HG03558 (cell line): ENCODE results near the gene HRAS.

Source experiments
- ATAC-seq: cut with Tn5 transposase; IDR thresholded peaks from one replicate; pipeline ENCODE4 v1.9.1; 2021; ENCODE audit warnings: moderate number of reproducible peaks; ENCODE audit not compliant: unreplicated experiment; ENCODE audit errors: extremely low read depth

HRAS gene

DNA sequence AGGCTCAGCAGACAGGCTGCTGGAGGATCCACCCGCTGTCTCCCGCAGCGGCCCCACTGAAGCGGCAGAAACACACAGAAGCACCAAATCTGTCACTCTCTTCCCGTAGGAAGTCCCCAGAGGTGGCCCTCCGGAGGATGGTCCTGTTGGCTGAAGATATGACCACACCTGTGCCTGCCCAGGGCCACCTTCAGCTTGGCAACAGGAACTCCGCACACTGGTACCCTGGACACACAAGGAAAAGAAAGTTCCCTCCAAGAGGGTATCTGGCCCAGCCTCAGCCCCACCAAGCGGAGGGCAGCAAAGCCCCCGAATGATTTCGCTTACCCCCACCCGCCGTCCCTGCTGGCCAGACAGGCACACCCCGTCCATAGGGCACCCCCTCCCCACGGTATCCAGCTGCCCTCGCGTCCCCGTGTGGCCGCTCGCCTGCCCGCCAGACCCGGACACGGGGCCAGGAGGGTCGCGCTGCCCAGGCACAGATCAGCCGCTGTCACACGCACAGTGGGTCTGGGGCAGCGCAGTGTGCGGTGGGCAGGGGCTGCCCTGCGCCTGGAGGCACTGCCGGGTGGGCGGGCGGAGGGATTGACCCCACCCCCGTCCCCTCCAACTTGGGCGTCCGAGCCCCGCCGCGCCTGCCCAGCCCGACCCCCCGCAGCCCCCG, 32.4 kb upstream of the HRAS start:
- peak; percentile 10 for ATAC-seq

DNA sequence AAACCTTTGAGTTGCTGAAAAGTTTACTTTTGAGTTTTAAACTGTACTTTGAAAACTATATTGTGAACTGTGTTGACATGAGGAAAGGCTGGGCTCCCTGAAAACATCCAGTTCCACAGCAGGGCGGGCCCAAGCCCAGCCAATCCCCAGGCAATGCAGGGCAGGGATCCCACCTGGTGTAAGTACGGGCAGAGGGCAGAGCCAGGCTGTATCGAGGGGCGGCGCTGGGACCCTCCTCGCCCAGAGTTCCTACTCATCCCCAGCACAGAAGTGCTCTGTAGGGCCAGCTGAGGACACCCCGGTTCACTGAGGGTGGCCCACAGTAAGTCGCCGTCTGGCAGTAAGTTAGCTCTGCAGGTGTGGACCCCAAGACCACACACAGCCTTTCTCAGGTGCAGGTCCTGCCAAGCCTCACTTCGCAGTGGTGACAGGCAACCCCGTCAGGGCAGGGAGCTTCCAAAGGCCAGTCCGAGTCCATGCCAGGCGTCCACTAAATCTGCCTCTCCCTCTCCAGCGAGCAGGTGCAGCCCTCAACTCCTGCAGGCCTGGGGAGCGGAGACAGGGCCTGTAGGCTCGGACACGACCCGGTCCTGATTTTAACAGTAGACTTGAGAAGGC, 31.7 kb upstream of the HRAS start:
- ATAC-seq, result no peak

DNA sequence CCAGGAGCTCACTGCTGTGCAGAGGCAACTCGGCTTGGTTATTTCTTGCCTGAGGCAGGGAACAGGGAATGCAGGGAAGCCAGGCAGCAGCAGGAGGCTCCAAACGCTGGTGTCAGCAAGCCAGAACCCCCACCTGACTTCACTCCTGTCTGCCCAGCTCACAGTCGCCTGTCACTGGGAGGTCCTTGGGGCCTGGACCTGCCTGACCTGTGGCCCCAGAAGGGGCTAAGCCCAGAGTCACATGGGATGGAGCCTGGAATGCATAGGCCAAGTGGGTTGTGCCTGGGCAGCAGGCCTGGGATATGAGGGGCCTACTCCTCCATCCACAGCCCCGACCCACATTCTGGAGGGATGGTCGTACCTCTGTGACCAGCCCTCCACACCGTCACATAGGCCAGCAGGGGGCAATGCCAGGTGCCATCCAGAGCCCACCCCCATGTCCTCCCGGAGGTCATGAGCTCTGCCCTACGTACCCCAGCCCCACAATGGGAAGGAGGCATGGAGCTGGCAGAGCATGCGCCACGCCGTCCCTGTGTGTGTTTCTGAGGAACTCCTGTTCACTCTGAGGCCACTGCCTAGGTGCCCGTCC, 30.6 kb upstream of the HRAS start:
- no peak for ATAC-seq

DNA sequence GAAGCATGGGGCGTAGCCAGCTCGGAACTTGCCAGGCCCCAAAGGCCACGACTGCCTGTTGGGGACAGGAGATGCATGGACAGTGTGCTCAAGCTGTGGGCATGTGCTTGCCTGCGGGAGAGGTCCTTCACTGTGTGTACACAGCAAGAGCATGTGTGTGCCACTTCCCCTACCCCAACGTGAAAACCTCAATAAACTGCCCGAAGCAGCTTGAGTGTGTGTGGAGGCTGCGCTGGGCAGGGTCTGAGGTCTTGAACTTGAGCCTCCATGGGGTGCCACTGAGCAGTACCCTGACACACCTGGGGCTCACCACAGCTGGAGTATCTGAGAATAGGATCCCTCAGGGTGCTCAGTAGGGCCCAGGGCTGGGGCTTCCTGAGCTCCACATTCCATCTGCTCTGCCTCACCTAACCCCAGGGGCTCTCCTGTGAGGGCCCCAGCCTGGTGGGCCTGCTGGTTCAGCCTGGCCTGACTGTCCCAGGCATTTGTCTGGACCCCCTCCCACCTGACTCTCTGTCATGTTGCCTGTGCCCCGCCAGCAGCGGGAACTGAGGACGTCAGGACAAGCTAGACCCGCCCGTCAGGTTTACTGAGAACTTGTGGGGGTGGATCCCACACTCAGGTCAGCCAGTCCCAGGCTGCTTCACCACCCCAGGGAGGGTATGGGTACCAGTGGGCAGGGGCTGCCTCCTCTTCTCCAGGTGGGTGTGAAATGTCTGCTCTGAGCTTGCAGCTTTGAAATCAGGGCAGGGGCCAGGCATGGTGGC, 28.6 kb upstream of the HRAS start:
- no peak for ATAC-seq

DNA sequence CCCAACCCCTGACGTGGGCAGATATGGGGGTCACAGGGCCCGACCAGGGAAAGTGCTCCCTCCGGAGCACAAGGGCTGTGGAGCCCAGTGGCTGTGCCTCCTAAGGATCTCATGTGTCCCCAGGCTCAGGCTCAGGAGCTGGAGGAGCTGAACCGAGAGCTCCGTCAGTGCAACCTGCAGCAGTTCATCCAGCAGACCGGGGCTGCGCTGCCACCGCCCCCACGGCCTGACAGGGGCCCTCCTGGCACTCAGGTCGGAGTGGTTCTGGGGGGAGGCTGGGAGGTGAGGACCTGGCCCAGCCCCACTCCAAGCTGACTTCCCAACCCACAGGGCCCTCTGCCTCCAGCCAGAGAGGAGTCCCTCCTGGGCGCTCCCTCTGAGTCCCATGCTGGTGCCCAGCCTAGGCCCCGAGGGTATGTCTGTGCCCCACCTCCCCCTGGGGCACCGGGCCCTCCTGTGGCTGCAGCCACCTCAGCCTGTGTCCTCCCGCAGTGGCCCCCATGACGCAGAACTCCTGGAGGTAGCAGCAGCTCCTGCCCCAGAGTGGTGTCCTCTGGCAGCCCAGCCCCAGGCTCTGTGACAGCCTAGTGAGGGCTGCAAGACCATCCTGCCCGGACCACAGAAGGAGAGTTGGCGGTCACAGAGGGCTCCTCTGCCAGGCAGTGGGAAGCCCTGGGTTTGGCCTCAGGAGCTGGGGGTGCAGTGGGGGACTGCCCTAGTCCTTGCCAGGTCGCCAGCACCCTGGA, 27.9 kb upstream of the HRAS start:
- no peak for ATAC-seq

DNA sequence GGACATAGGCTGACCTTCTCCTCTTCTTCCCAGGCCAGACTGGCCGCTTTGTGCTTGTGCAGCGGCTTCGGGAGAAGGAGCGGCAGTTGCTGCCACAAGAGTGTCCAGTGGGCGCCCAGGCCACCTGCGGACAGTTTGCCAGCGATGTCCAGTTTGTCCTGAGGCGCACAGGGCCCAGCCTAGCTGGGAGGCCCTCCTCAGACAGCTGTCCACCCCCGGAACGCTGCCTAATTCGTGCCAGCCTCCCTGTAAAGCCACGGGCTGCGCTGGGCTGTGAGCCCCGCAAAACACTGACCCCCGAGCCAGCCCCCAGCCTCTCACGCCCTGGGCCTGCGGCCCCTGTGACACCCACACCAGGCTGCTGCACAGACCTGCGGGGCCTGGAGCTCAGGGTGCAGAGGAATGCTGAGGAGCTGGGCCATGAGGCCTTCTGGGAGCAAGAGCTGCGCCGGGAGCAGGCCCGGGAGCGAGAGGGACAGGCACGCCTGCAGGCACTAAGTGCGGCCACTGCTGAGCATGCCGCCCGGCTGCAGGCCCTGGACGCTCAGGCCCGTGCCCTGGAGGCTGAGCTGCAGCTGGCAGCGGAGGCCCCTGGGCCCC, 26.8 kb upstream of the HRAS start:
- no peak for ATAC-seq

DNA sequence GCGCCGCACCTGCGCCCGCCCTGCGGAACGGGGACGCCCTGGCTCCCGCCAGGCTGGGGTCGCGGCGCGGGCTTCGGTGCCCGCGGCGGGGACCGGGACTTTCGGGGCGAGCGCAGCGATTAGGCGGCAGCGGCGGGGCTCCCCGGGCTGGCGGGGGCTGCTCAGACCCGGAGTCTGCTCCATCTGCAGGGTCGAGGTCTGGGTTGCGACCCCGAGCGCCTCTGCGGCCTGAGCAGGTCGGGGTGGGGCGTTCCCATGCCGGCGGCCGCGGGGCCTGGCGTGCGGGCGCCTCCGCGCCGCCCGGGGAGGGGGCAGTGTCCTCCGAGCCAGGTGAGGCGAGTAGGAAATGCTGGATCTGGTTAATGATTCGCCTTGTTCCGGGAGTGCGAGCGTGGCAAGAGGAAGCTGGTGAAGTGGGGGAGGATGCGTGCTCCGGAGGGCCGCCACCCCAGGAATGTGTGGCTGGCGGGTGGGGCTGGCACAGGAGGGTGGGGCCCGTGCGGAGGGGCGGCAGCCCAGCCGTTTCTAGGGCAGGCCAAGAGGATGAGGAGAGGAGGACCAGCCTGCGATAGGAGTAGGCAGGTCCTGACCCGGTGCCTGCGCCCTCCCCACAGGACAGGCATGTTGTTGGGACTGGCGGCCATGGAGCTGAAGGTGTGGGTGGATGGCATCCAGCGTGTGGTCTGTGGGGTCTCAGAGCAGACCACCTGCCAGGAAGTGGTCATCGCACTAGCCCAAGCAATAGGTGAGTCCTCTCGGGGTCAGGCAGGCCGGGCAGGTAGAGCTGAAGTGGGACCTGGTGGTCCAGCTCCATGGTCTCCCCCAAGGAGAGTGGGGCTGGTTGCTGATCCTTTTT, 26.0 kb upstream of the HRAS start:
- peak; percentile 17 for ATAC-seq

DNA sequence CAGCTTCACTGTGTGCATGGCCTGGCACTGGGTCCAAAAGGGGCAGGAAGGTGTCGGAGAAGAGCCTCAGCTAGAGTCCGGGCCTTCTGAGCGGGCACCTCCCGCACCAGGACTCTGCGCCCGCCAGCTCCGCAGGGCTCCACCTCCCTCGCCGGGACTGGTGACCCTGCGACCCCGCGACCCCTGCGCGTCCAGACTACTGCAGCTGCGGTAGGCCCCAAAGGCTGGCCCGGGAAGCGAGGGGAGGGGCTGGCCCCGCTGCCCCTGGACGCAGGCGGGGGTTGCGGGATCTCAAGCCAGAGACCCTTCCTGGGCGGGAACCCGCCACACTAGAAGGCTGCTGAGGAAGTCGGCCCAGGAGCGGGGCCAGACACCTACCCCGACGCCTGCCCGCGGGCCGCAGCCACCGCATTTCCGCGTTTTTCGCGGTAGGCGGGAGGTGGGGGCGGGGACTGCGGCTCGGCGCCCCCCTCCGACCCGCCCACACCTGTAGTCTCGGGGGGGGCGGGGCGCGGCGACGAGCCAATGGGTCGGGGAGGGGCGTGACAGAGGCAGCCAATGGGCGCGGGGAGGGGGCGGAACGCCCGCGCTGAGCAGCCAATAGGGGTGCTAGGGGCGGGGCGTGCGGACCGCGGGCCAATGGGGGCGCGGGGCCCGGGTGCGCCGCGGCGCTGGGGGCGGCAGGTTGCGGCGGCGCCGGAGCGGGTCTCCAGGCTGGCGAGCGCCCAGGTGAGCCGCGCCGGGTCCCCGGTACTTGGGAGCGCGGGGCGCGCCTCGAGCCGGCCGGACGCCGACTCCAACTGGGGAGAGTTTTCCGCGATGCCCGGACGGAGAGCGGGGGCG, 25.1 kb upstream of the HRAS start, which contains the start of the genes LMNTD2 and RASSF7:
TSS of gene LMNTD2 (minus strand) at position 434 of the 843 bp plus-strand sequence. CDS start at position 412, 22 bp downstream.
TSS of gene RASSF7 (plus strand) at position 666 of the 843 bp plus-strand sequence. CDS start 799 bp downstream, outside the sequence.
- ATAC-seq, result peak; percentile 35

DNA sequence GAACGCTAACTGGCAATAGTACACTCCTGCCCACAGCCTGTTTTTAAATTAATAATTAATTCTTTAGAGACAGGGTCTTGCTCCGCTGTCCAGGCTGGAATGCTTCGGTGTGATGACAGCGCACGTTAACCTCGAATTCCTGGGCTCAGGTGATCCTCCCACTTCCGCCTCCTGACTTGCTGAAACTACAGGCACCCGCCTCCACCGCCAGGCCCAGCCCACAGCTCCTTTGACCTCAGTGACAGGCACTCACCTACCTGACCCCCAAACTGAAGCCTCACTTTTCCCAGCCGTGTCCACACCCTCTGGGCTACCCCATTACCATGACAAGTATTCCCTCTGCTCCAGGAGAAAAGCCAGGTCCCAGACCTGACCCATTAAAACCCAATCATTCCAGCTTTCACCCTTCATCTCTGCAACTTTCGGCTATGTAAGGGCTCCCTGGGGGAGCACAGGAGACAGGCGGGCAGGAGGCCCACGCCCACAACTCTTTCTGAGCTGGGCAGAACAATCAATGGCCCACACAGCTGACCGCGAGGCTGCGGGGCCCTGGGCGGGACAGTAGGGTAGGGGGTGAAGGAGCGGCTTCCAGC, 24.4 kb upstream of the HRAS start:
- no peak for ATAC-seq

DNA sequence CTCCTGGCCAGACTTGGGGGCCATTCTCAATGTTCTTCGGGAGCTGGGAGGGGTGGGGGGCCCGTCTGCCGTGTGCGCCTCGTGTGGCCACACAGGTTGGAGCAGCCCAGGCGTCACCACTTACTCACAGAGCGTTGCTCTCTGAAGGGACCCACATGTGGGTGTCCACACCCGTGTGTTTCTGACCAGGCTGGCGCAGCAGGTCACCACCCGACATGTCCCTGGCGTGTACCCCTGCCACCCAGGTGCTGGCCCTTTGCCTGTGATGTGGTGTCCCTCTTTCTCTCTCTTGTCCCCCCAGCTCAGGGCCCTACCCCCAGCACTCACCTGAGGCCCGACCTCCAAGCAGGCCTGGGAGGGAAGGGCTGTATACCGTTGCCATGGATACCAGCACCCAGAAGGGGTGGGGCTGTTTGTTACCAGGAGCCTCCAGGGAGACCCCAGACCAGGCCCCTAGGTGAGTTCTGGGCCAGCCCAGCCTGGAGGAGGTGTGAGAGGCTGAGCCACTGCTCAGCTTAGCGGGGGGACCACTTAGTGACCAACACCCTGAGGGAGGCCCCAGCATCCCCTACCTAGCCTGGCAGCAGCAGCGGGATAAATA, 23.7 kb upstream of the HRAS start:
- ATAC-seq, result no peak

DNA sequence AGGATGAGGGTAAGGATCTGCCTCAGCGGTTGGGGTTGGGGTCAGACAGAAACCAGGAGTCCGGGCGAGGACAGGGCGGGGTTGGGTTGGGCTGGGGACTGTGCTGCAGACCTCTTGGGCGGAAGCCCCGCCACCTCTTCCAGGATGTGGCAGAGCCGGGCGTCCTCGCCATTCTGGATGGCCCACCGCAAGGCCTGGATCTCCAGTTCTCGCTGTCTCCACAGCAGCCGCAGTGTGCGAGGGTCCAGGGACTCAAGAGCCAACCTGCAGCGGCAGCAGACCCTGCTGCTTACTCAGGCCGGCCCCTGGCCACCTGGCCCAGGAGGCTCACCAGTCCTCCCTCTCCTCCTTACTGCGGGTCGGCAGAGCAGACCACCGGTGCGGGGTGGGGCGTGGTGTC, 23.1 kb upstream of the HRAS start:
- ATAC-seq, result no peak

DNA sequence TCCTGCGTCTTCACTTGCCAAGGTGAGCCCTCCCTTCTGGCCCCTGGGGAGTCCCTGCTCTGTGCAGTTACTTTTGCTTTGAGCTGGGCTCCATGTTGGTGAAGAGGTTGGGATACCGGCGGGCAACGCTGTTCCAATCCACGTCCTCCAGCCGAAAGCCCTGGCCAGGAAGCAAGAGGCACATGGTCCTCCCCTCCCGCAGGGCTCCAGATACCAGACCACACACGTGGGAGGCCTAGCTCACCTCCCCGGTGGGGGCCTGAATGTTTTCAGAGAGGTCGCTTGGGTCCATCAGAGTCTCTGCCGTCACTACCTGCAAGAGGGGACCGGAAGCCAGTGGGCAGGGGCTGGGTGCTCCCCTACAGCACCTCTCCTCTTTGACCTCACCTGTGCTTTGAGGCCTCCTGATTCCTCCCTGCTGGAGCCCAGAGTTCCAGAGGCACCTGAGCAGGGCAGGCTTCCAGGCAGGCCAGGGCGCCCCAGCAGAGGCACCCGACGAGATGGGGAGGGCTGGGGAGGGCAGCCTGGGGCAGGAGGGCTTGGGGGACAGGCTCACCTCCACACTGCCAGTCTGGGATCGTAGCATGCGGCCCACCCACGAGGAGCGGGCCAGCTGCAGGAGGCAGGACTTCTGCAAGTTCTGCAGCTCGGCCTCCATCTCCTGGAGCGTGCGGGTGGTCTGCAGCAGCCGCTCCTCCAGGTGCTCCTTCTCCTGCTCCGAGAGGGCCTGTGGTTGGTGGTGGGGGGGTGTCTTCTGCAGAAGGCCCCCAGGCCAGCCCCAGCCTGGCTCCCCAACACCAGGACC, 22.2 kb upstream of the HRAS start:
- no peak for ATAC-seq

DNA sequence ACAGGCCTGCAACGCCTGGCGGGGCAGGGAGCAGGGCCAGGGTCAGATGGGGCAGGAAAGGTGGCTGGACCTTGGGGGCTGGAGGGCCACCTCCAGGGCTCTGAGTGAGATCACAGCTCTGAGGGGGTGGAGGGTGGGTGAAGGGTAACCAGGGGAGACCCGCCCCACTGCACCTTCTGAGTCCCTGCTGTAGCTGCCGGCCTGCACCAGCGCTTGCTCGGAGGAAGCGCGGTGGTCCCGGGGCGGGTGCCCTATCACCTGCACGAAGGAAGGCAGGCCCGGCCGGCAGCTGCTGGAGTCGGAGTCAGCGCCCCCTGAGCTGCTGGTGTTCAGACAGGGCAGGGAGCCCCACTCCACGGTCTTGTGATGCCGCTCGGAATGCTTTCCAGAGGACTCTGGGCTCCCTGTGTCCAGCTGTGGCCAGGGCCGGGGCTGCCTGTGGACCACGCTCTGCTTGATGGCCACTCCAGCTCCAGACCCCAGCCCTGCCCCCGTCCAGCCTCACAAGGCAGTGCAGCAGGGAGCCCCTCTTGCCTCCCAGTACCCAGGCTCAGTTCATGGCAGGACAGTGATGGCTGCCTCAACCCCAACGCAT, 21.4 kb upstream of the HRAS start:
- no peak for ATAC-seq

DNA sequence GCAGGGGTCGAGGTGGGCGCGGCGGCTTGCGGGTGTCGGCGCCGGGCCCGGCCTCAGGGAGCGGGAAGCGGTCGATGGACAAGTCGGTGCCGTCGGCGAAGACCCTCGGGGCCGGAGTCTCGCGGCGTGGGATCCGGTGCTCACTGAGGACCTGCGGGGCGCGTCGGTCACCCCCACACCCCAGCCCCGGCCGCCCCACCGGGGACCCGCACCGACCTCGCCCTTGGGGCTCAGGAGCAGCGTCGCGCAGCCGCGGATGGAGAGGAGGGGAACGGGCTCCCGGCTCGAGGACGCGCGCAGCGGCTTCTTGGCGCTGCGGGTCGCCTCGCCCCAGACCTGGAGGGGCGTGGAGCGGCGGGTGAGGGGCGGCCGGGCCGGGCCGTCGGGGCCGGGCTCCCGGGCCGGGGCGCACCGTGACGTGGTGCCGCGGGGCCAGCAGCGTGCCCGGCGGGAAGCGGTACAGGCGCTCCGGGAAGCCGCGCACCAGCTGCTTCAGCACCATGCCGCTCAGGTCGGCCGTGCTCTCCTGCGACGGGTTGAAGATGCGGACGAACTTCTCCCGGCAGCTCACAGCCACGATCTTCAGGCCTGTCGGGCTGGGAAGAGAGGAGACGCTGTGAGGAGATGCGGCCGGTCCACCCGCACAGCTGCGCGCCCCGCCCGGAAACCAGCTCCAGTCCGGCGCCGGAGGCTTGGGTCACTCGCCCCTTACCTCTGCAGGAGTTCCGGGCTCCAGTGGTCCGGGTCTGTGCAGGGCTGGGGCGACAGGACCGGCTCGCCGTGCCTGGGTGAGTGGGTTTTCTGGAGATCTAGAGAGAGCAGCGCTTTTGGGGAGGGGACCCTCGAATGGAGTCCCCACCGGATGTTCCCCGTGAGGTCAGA, 20.6 kb upstream of the HRAS start:
- no peak for ATAC-seq

DNA sequence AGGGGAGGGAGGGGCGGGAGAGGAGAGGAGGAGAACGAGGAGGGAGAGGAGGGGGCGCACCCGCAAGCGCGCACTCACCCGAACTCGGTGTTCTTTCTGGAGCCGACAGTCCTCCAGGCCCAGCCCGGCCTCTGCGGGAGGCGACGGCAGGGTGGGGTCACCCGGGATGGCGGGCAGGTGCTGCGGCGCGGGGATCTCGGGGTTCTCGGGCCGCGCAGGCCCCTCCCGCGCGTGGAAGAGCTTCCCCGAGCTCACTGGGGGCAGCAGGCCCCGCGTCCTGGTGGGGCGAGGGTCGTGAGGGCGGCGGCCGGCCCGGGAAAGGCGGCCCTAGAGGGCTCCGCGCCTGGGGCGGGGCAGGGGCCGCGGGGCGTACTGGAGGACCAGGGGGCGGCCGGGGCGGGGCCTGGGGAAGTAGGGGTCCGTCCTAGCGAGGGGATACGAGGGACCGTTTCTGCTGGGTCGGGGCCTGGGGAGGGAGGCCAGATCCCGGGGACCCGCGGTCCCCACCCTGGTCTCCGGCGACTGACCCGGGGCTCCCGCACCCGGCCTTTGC, 19.9 kb upstream of the HRAS start:
- ATAC-seq, result no peak
